Esophagus muscularis mucosa (tissue), 3 donors: Measurements from ENCODE around the gene KIF18B.

Experiments used
- CTCF ChIP-seq, 3 experiments: fragments of 200-600 bp in 2 of 3; fragments of 450-650 bp in 1 of 3; sonication (generic) in 2 of 3; IDR thresholded peaks; one replicate each; pipeline ENCODE4 v1.5.1; 2017 to 2019; ENCODE audit warnings: antibody characterized with exemption in 3 of 3, mild to moderate bottlenecking in 2 of 3, moderate library complexity in 1 of 3
- POLR2AphosphoS5 ChIP-seq, 2 donors: sonication (generic); formaldehyde crosslinking; IDR thresholded peaks; one replicate each; pipeline ENCODE4 v1.6.1; 2017; ENCODE audit warnings: antibody characterized with exemption in 2 of 2

- TF ChIP-seq CTCF (IDR thresholded peaks at IDR 0.05) (no peak), POLR2AphosphoS5 (IDR thresholded peaks at IDR 0.05) (no peak)
These were observed 45.3 kb downstream of the KIF18B start for GRCh38 chr17:44902135-44902760.
